GM19025 (cell line): Measurements from ENCODE around the gene PLEKHA3.
A peak's percentile ranks its signal among the peaks of the same experiment; 100 is the strongest.
"Not testable (repeated sequence)": the region's sequence is repeated elsewhere in the genome, so short reads cannot be mapped to it uniquely, and the experiment has no call there.

Source experiments
- ATAC-seq: cut with Tn5 transposase; IDR thresholded peaks from one replicate; pipeline ENCODE4 v1.9.1; 2021; ENCODE audit warnings: mild to moderate bottlenecking, low read depth, moderate library complexity; ENCODE audit not compliant: unreplicated experiment

The PLEKHA3 gene

GRCh38 chr2:178480227-178481181 lies at the start of gene PLEKHA3:
PLEKHA3 (plus strand) TSS chr2:178480457; CDS start chr2:178480870, 413 bp downstream.
- ATAC-seq, result peak; percentile 75

GRCh38 chr2:178436662-178437061 lies 43.6 kb upstream of the PLEKHA3 start:
- no peak for ATAC-seq

GRCh38 chr2:178441426-178441825 lies 38.8 kb upstream of the PLEKHA3 start:
- no peak for ATAC-seq

GRCh38 chr2:178448968-178449661 lies 31.1 kb upstream of the PLEKHA3 start:
- no peak for ATAC-seq

GRCh38 chr2:178449700-178450523 lies 30.3 kb upstream of the PLEKHA3 start:
- peak; percentile 0 for ATAC-seq

GRCh38 chr2:178450524-178450773 lies 29.8 kb upstream of the PLEKHA3 start:
- ATAC-seq, result peak; percentile 32

- ATAC-seq, result peak; percentile 87
Observed at GRCh38 chr2:178450774-178451525, 29.3 kb upstream of the PLEKHA3 start, which contains the start of the genes PJVK and PRKRA. PJVK (plus strand) TSS chr2:178451378; CDS start chr2:178453410, 2,032 bp downstream. PRKRA (minus strand) TSS chr2:178451175; CDS start chr2:178451030, 145 bp downstream.

- ATAC-seq, result no peak
Observed at GRCh38 chr2:178452334-178452733, 27.9 kb upstream of the PLEKHA3 start.

- ATAC-seq, result no peak
Observed at GRCh38 chr2:178452870-178453269, 27.4 kb upstream of the PLEKHA3 start.

GRCh38 chr2:178455947-178456346 lies 24.3 kb upstream of the PLEKHA3 start:
- ATAC-seq, result no peak

GRCh38 chr2:178457390-178457886 lies 22.8 kb upstream of the PLEKHA3 start:
- ATAC-seq, result no peak

GRCh38 chr2:178469219-178469849 lies 10.9 kb upstream of the PLEKHA3 start:
- ATAC-seq, result no peak

GRCh38 chr2:178471313-178471712 lies 8.9 kb upstream of the PLEKHA3 start:
- not testable (repeated sequence) for ATAC-seq

- ATAC-seq, result no peak
Observed at GRCh38 chr2:178473373-178473772, 6.9 kb upstream of the PLEKHA3 start.

GRCh38 chr2:178473931-178474330 lies 6.3 kb upstream of the PLEKHA3 start:
- ATAC-seq, result no peak

GRCh38 chr2:178474560-178474959 lies 5.7 kb upstream of the PLEKHA3 start:
- no peak for ATAC-seq

GRCh38 chr2:178476477-178476876 lies 3.8 kb upstream of the PLEKHA3 start:
- ATAC-seq, result no peak

GRCh38 chr2:178477443-178478129 lies 2.7 kb upstream of the PLEKHA3 start:
- no peak for ATAC-seq

GRCh38 chr2:178478130-178478438 lies 2.2 kb upstream of the PLEKHA3 start:
- ATAC-seq, result no peak
